HK-2 (cell line): Measurements from ENCODE around the gene RGS10.
"Not testable (repeated sequence)": the region's sequence is repeated elsewhere in the genome, so short reads cannot be mapped to it uniquely, and the experiment has no call there.

ENCODE experiments used
- DNase-seq: peaks from one replicate; pipeline ENCODE4 v3.0.0-alpha.2; 2018; ENCODE audit not compliant: unreplicated experiment

RGS10 gene

DNA sequence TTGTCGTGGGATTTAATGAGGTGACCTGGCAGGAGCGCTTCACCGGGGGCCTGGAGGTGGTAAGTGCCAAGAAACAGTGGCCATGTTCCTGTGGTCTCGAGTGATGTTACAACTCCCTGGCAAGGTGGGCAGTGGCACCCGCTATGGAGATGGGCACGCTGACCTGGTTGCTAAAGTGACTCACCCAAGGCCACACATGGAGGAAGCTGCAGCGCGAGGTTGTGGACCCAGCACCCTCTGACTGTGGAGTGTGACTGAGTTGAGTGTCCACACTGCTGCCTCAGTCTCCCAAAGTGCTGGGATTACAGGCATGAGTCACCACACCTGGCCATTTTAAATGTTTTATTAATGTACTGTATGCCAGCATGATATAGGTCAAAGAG is 73.2 kb downstream of the RGS10 start:
- DNase-seq: no peak

DNA sequence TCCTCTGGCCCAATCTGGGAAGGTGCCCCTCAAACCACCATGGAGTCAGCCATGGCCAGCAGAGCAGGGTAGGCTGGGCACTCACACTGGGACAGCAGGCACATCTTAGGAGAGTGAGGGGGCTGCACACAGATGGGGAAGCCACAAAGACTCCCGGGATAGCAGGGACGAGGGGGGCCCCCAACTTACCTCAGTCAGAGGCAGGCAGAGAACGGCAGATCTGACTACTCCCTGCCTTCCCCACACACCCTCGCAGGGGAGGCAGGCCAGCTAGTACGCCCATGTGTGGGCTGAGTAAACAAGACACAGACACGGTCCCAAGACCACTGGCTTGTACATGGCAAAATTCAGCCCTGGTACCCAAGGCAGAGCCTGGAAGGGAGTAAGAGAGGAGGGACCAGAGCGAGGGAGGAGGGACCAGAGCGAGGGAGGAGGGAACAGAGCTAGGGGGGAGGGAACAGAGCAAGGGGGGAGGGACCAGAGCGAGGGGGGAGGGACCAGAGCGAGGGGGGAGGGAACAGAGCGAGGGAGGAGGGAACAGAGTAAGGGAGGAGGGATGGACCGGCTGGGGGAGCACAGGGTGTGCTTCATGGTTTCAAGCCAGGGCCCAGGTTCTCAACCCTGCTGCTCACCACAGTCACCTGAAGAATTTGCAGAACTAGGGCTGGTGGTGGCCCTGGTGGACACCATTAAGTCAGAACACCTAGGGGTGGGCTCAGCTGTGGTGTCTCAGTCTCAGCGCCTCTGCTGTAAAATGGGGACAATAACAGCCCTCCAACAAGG is 73.8 kb downstream of the RGS10 start:
- no peak for DNase-seq

- DNase-seq: no peak
Observed at GRCh38 chr10:119466655-119467054, 75.9 kb downstream of the RGS10 start.

DNA sequence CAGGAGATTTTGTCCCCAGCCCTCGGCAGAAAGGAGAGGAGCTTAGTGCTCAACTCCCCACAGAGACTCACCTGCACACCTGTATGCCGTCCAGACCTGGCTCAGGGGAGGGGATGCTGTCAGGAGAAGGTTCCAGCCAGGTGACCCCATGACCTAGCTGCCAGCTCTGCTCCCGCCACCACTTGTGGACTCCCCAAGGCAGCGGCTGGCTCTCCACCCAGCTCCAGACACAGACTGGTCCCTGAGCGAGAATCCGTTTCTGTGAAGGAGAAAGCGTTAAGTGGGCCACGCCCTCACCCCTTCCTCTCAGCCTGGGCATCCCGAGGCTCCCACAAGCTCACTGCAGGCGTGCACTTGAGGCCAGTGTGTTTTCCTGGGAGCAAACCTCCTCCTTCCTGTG is 76.4 kb downstream of the RGS10 start:
- DNase-seq: no peak

GRCh38 chr10:119465085-119465484 is 77.4 kb downstream of the RGS10 start:
- no peak for DNase-seq

DNA sequence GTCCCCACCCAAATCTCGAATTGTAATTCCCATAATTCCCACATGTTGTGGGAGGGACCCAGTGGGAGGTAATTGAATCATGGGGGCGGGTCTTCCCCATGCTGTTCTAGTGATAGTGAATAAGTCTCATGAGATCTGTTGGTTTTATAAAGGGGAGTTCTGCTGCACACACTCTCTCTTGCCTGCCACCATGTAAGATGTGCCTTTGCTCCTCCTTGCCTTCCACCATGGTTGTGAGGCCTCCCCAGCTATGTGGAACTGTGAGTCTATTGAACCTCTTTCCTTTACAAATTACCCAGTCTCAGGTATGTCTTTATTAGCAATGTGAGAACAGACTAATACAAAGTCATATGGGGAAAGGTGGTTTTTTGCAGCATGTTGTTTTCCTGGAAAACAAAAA is 79.3 kb downstream of the RGS10 start:
- DNase-seq: not testable (repeated sequence)

DNA sequence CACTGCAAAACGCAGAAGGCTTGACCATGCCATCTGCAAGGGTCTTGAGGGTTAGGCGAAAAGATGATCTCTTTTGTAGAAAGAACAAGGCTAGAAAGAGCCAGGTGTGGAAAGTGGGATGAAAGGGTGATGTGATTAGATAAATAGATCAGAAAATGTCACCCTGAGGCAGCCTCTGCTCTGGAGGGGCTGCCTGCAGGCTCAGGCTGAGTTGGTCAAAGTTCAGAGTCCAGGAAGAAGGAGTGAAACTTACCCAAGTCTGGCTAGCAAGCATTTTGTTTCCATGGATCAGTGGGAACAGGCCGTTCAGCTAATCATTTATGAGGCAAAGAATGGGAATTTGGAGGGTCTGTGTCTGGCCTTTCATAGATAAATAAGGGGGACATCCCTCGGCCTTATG is 79.7 kb downstream of the RGS10 start:
- DNase-seq: no peak

DNA sequence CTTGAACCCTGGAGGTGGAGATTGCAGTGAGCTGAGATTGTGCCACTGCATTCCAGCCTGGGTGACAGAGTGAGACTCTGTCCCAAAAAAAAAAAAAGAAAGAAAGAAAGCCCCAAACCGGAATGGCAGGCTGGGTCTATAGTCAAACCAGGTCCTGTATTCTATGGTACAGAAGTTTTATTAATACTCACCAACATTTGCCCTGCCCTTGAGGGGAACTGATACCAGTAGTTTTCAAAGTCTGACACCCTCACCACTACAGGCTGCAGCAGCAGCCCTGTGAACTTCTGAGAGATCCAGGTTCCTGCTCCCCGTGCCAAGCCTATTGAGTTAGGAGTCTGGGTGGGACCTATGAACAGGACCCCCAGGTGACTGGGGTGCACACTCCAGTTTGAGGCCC is 80.6 kb downstream of the RGS10 start:
- no peak for DNase-seq

- DNase-seq: peak; percentile 46
Observed at GRCh38 chr10:119461380-119461779, 81.1 kb downstream of the RGS10 start.

DNA sequence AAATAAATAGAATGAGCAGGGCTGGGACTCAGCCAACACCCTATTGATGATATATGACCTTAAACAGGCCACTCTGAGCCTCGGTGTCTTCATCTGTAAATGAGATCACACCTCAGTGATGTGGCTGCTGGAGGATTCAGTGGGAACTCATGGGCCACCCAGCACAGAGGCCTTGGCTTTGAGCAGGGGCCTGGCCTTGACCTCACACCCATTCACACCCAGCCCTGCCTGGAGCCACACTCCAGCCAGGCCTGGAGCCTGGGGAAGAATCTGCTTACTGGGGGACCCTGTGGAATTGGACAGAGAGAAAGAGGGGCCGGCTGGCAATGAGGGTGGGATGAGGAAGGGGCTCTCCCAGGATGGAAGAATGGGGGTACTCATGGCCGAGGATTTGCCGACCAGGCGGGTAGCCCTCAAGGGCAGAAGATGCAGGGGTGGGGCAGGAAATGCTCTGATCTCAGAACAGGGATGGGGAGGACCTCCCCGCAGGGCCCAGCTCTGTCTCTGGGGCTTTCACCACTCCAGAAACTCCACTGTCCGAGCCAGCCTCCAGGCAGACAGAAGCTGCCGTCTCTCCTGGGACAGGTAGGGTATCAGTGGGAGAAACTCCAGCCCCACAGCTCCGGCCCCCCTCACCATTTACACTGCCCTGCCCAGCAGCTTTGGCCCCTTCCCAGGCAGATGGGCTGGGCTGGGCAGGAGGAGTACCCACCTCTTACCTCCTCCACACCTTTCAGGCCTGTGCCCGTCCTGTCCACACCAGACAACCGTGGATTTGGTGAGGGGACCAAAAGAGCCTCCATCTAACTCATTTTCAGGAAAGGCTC is 81.9 kb downstream of the RGS10 start:
- no peak for DNase-seq

DNA sequence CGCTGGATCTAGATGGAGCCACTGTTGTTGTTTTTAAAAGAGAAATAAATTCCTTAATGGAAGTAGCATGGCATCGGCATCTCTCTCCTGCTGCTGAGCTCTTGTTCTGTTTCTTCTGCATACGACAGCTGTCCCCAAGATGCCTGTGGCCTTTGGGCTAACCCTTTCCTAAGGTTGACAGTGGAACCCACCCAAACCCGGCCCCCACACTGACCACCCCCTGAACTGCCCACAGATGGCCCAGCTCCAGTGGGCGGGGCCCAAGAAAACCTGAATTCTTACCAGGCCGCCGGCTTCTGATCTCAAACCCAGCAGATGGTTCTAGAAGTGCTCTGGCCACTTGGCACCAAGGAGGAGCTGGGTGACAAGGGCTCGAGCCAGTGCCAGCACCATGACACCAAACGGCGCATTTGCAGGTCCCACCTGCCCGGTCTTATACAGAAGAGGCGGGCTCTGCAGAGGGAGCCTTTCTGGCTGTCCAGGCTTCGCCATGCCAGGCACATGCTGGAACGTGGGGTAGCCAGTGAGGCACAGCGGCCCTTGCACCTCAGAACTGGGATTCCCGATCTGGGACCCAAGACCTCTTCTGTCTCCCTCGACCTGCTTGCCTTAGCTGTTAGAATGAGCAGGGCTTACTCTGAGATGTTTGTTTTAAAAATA is 82.7 kb downstream of the RGS10 start:
- DNase-seq: no peak

DNA sequence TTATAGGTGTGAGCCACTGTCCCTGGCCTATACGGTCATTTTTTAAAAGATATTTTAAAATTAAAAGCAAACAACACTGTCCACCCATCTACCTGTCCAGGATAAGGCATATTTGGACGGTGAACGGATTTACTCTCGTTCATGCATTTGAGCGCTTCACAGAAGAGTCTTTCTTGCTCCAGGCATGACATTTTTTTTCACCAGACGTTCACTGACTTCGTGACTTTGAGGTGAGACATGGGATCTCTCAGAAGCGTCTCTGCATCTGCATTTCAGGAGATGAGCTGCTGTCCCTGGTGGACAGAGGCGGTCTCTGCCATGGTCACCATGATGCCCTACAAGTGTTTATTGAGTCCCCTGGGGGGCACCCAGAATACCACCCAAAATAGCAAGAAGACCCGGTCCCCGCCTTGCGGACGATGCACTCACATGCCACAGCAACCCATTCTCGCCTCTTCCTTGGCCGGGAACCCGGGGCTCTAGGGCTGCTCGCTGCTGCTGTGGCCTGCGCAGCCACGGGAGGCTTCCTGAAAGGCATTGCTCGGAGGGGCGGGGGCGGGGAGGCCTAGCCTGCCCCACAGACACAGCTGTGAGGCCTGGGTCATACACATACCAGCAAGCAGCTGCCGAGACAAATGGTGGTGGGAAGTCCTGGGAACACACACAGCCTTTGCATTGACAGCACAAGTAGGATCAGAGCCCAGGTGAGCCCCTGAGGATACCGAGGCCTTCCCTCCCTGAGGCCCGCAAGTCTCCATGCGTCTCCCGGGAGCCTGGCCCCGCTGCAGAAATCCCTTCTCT is 84.4 kb downstream of the RGS10 start:
- no peak for DNase-seq

DNA sequence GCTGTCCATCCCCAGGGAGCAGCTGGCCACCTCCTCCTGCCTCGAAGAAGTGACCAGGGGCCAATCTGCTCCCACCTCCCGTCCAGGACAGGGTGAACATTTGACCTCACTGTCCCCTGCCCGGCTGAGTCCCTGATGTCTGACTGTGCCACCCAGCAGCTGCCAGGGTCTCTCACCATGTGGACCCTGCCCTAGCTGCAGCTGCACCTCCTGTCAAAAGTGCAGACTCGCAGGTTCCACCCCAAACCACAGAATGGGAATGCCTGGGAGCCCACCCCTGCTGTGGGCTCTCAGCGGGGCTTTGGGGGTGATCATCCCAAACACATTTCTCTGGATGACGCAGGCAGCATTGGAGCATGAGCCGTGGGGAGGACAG is 86.1 kb downstream of the RGS10 start:
- DNase-seq: no peak

GRCh38 chr10:119455609-119456434 is 86.7 kb downstream of the RGS10 start:
- DNase-seq: no peak

GRCh38 chr10:119454990-119455389 is 87.5 kb downstream of the RGS10 start:
- no peak for DNase-seq

- DNase-seq: no peak
Observed at GRCh38 chr10:119454316-119454715, 88.2 kb downstream of the RGS10 start.

GRCh38 chr10:119453313-119453712 is 89.2 kb downstream of the RGS10 start:
- no peak for DNase-seq

- DNase-seq: no peak
Observed at GRCh38 chr10:119452396-119452795, 90.1 kb downstream of the RGS10 start.

GRCh38 chr10:119451300-119451896 is 91.1 kb downstream of the RGS10 start:
- no peak for DNase-seq

DNA sequence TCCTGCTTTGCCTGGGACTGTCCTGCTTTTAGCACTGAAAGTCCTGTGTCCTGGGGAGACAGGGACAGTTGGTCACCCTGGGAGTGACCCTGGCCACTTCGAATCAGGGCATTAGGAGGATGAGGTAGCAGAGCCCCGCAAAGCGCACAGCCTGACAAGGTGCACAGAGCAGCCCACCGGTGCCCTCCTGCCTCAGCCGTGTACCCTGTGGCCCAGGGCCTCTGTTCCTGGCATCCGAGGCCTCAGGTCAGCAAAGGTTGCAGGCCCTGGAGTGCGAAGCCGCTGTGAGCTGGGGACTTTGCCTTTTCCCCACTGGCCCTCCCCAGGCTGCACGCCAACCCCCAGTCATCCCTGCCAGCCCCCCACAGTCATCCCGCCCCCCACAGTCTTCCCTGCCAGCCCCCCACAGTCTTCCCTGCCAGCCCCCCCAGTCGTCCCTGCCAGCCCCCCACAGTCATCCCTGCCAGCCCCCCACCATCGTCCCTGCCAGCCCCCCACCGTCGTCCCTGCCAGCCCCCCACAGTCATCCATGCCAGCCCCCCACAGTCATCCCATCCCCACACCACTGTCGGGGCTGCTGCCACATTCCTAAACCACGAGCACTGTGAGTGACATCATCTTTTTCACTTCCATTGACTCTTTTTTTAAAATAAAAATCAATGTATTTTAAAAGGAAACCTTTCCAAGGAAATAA is 91.8 kb downstream of the RGS10 start:
- no peak for DNase-seq
